CD4-positive, alpha-beta T cell treated with Interleukin-6 for 4 hours (primary cell): Measurements from ENCODE around the gene DECR2.
A peak's percentile ranks its signal among the peaks of the same experiment; 100 is the strongest.
"Not testable (repeated sequence)": the region's sequence is repeated elsewhere in the genome, so short reads cannot be mapped to it uniquely, and the experiment has no call there.

Experiments
- DNase-seq: peaks from one replicate; pipeline ENCODE4 v3.0.0-alpha.2; 2020; ENCODE audit warnings: mixed read lengths

Gene DECR2, protein sequence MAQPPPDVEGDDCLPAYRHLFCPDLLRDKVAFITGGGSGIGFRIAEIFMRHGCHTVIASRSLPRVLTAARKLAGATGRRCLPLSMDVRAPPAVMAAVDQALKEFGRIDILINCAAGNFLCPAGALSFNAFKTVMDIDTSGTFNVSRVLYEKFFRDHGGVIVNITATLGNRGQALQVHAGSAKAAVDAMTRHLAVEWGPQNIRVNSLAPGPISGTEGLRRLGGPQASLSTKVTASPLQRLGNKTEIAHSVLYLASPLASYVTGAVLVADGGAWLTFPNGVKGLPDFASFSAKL

DNA sequence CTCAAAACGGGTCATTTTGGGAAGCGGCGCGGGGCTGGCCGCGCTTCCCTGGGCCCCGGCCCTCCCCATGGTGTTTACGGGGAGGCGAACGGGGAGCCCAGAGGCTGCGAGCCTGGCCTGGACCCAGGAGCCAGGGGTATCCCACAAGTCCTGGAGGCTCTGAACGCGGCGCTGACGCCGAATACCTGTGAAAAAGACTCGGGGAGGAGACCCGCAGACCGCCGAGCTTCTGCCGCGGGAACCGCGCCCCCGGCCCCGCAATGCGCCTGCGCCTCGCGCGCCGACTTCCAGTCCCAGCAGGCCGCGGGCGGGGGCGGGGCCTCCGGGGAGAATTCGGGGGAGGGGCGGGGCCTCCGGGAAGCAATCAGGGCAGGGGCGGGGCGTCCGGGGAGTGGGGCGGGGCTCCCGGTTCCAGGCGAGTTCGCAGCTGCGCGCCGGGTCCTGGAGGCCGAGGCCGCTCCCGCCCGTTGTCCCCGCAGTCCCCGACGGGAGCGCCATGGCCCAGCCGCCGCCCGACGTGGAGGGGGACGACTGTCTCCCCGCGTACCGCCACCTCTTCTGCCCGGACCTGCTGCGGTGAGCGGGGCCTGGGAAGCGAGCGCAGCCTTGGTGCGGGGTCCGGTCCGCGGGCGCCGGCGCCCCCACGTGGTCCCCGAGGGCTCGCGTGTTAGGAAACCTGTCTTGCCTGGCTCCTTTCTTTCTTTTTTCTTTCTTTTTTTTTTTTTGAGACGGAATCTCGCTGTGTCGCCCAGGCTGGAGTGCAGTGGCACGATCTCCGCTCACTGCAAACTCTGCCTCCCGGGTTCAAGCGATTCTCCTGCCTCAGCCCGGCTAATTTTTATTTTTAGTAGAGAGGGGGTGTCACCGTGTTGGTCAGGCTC, at the start of gene DECR2:
Gene DECR2, plus strand, starts transcription at position 418 of the 881 bp plus-strand sequence. Its CDS starts 79 bp downstream, at position 497.
- peak; percentile 99 for DNase-seq

DNA sequence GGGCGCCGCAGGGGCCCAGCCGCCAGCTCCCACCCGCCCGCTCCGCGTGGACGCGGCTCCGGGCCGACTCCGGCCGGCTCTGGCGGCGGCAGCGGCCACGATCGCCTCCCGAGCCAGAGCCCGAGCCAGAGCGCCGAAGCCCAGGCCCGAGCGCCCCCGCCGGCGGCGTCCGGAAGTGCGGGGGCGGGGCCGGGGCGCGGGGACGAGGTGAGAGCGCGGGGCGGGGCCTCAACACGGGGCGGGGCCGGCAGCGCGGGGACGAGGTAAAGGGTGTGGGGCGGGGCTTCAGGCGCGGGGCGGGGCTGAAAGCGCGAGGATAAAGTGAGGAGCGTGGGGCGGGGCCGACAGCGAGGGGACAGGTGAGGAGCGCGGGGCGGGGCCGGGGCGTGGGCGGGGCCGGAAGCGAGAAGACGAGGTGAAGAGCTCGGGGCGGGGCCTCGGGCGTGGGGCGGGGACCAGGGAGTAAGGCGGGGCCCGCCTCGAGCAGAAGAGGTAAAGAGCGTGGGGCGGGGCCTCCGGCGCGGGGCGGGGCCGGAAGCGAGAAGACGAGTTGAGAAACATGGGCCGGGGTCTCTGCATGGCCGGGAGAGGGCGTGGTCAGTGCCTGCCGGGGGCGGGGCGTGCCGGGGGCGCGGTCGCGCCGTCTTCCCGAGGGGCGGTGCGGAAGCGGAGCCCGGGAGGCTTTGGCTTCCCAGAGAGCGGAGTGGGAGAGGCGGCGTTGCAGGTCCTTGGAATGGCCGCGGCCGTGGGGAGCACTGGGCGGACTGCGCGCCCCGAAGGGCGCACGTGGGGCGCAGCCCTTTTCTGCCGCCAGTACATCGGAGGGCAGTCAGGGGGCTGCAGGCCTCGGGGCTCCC, 48.9 kb upstream of the DECR2 start, which contains the start of gene AXIN1:
Gene AXIN1, minus strand, starts transcription at position 177 of the 857 bp plus-strand sequence. CDS start 5,698 bp downstream, outside the sequence.
- peak; percentile 100 for DNase-seq

DNA sequence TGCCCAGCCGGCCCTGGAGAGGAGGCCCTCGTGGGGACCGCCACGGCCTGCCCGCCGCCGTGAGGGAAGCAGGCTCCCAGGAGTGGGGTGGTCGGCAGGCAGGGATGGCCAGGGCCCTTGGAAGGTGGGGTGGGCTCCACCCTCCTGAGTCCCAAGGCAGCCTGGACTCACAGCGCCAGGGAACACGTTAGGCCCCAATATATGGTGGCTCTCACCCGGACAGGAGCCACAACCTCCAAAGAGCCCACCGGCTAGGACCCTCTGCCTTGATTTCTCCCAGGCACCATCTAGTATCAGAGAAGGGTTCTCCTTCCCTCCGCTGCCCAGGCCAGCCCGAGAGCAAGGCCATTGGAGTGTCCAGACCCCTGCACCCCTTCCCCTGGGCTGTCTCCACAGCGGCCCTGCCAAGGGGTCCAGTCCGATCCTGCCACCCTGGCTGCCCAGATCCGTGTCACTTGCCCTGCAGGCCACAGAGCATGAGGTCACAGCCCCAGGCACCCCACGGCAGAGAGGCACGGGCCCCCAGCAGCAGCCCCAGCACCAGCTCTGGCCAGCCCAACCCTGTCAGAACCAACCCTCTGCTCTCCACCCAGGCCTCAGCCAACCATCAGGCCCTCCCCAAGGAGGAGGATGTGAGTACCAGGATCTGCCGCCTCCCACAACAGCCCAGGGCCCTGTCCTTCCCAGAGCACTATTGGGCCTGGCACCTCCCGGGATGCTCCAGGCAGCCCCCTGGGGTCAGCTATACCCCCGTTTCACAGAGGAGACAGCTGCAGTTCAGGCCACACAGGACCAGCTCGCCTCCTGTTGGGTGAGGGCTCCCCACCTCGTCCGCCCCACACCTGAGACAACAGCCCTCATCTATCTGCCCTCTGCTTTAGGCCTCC, 48.0 kb upstream of the DECR2 start:
- no peak for DNase-seq

DNA sequence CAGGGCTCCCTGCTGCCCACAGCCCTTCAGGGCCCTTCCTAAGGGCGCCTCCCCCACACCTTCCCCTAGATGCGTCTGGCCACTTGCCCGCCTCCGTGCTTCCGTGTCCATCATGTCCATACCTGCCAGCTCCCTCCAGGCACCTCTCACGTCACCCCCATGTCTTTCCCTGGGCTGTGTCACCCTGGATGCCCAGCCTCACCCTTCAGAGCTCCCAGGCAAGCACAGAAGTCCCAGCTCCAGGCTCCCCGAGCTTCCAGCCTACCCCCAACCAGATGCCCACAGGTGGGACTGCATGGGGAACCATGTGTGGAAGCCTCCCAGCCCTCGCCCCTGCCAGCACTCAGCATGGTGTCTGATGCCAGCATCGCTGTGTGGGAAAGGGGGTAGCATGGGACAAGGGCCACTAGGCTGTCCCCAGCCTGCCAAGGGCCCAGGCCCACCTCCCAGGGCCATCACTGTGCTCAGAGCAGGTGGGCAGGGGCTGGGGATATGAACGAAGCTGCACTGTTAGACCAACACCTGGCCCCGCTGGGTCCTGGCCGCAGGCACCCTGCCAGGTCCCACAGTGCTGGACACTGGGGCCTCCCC, 47.3 kb upstream of the DECR2 start:
- DNase-seq = no peak

DNA sequence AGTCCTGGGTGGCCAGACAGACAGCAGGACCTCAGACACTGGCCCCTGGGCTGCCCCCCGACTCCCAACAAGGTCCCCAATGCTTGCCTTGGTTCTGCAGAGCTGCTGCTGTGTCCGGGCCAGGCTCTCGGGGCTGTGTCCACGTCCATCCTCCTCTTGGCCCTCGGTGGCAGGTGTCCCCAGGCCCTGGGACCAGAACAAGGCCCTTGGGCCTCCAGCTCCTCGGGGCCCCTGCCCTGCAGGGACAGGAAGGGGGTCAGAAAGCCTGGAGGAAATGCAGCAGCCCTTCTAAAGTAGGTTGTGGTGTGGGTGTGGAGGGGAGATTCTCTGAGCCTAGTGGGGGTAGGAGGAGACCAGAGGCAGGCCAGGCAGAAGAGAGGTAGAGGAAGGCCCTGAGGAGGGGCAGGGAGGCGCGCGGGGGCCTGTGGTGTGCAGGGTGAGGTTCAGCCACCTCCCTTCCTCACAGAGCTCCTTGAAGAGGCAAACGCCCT, 46.7 kb upstream of the DECR2 start:
- peak; percentile 51 for DNase-seq

DNA sequence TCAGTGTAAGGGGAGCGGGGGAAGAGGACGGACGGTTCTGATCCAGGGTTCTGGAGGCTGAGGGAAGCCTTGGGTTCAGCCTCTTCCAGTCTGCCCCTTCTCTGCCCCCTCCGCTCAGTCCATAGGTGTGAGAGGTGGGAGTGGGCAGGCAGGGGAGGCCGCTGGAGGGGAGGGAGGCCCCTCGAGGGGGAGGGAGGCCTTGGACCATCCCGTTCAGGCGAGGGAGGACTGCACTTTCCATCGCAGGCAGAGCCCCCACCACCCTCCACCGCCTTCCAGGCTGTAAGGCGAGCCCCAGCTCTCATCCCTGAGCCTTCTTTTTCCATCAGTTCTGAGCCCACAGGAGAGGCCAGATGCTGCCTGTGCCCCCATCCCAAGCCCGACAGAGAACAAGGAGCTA, 44.9 kb upstream of the DECR2 start:
- DNase-seq = no peak

DNA sequence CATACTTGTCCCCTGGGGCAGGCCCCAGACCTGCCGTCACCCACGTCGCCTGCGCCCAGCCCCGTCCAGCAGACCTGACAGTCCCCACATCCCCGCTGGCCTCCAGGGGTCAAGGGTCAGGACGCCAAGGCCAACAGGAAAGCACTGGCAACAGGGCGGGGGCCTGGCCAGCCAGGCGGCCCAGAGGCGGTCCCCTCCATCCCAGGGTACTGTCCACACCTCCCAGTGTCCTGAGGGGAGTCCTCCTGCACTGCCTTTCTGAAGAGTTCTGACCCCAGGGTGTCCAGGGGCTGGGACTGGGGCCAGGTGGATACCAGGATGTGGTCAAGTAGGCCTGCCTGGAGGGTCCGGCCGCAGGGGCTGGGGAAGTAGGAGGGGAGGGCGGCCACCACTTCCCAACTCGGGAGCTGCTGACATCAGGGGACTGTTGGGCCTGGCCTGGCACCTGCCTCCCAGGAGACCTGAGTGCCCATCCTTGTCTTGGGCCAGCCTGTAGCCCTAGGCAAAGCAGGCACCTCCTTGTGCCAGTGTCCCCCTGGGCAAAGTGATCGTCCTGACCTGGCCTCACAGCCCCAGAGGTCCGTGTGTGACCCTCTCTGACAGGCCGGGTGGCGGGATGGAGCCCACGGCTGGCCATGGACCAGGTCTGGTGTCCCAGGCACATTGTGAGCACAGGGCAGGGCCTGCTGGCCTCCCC, 42.5 kb upstream of the DECR2 start:
- no peak for DNase-seq

DNA sequence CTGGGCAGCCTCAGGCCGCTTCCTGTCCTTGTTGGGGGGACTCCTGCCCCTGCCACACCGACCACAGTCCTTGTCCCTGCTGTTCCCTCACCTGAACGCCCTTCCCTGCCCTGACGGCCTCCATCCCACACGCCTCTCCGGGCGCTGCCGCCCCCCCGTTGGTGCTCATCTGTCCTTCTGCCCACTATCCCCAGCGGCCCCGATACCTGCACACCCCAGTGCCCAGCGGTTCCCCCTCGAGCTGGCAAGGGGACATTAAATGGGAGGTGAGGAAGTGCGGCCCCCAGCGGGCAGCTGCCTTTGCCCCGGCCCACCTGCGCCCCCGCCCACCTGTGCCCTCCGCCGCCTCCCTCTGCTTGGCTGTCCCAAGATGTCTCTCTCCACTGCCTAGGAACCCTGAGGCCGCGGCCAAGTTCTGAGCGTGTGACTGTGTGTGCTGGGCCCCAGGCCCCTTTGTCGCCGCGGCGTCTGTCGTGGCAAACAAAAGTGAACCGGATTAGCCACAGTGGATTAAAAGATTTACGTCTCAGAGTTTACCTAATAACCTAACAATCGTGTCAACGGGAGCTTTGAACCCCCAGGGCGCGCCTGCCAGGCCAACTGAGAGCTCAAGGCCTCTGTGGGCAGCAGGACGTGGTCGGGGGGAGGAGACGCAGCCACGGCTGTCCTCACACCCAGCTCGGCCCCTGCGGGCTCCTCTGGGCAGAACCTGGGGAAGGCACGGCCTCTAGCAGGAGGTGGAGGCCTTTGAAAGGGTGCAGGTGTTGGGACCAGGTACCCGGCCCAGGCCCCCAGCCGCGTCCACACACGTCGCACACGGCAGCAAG, 41.6 kb upstream of the DECR2 start:
- DNase-seq = no peak

DNA sequence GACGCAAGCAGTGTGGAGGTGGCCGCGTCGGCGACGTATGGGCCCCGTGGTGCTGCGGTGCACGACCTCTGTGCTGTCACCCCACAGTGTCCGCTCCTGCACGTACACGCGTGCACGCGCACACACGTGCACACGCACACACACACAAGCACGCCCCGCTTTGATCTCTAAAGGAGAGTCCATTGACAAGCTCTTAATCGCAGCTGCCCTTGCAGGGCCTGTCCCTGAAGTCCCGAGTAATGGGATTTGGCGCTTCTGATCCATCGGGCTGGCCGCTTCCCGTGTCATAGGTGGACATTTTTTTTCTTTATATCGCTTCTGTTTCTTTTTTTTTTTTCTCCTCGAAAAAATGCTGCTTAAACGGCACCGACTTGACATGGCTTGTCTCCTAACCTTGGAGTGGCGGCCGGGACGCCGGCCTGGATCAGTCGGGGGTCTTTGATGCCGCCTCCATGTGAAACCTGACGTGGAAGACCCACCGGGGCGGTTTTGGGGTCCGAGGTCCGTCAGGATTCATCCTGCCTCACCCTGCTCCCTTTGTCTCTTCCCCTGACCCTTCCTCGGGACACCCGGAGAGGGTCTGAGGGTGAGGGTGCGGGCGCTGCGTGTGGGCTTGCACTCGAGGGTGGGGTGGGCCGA, 40.9 kb upstream of the DECR2 start:
- DNase-seq = no peak

DNA sequence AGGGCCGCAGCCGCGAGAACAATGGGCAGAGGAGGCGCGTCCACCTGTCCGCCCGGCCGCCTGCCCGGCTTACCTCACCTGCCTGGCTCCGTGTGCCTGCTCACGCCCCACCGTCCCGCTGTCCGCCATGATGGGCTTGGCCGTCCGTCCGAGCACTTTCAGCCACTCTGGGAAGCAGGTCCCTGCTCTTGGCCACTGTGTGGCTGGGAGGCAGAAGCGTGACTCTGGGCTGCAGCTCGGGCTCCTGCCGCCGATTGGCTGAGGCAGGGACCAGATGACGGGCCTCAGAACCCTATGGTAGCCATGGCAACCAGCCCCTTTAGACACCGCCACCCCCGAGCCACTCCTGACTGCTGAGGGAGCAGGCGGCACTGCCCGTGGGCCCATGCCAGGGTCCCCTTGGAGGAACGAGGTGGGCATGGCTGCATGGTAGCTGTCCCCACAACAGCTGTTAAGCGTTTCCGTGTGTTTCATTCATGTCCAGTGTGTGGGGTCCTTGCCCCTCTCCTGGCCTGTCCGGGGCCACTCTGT, 40.3 kb upstream of the DECR2 start:
- DNase-seq = no peak

DNA sequence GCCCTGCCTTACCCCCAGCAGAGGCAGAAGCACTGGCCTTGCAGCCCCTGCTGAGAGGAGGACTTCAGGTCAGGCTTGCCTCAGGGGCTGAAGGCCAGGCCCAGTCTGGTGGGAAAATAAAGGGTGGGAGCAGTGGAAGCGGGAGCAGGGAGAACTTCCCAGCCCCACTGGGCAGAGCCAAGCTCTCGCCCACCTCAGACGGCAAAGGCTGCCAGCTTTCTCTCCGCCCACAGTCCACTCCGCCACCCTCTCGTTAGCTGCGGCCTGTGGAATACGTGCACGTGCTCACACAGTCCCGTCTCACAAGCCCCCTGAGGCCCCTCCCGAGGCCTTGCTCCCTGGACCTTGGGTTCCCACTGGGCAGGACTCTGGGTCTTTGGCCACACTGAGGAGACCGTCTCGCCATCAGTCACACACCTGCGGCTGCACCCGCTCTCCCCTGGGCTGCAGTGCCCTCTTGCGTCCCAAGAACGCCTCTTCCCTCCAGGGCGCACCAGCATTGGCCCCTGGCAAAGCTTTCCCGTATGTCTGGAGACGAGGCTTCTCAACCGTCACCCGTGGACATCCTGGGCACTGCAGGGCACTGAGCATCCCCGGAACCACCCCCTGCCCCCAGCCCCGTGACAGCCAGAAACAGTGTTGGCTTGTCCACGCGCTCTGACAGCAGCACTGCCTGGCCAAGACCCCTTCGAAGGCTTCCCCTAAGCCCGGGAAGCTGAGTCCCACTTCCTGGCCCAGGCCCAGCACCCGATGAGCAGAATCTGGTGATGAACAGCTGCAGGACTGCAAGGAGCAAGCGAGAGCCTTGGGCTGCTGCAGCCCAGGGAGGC, 39.6 kb upstream of the DECR2 start:
- peak; percentile 82 for DNase-seq

DNA sequence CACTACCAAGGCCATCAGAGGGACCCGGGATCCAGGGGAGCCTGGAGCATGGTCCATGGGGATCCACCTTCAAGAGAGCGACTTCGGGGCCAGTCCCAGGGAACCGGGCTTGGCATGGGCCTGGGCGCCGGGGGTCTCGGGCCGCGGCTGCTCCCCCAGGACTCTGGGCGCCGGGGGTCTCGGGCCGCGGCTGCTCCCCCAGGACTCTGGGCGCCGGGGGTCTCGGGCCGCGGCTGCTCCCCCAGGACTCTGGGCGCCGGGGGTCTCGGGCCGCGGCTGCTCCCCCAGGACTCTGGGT, 39.0 kb upstream of the DECR2 start:
- not testable (repeated sequence) for DNase-seq

DNA sequence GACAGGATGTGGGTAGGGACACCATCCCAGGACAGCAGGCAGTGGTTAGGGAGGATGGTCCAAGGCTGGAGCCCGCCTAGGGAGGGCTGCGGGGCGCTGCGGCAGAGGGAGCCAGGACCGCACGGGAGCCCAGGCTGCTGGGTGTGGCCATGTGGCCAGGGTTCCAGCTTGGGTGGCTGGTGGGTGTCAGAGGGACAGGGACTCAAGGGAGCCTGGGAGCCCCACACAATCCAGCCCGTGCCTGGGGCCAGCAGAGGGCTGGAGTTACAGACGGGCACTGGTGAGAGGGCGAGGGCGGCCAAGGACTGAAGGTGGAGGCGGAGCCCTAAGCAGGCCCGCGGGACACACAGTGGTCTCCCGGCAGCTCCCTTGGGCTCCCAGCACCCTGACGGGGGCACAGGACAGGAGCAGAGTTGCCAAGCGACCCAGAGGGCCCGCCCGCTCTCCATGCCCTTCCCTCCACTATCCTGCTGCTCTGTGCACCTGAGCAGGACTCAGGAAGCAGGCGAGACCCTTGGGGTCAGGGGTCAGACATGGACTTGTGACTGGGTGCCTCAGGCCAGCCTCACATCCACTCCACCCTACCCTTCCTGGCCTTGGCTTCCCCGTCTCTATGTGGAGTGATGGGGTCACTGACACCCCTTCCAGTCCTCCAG, 38.4 kb upstream of the DECR2 start:
- DNase-seq = no peak

DNA sequence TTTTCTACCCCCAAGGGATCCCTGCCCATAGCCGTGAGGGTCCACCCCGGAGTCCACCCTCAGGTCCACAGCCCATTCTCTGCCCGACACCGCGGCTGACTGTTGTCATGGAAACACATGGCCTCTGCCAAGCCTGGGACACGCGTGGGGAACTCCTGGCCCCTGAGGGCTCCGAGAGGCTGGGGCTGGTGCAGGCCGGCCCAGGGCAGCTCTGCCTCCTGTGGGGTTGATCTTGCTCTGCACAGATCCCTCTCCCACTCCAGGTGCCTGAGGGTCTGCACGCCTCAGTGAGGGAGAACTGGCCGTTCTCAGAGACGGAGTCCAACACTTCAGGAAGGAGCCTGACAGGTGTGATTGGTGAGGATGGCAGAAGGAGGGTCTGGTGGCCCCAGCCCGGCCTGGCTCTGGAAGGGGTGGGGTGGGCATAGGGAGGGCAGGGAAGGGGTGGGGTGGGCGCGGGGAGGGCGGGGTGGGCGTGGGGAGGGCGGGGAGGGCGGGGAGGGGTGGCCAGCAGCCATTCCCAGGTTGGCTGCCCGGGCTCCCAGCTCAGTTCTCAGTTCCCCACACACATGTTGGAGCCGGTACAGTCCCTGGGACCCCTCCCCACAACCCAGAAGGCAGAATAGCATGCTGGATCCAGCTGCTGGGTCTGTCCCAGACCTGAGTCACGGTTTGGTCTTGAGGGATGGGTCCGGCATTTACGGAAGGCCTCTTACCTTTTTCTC, 37.8 kb upstream of the DECR2 start:
- no peak for DNase-seq

DNA sequence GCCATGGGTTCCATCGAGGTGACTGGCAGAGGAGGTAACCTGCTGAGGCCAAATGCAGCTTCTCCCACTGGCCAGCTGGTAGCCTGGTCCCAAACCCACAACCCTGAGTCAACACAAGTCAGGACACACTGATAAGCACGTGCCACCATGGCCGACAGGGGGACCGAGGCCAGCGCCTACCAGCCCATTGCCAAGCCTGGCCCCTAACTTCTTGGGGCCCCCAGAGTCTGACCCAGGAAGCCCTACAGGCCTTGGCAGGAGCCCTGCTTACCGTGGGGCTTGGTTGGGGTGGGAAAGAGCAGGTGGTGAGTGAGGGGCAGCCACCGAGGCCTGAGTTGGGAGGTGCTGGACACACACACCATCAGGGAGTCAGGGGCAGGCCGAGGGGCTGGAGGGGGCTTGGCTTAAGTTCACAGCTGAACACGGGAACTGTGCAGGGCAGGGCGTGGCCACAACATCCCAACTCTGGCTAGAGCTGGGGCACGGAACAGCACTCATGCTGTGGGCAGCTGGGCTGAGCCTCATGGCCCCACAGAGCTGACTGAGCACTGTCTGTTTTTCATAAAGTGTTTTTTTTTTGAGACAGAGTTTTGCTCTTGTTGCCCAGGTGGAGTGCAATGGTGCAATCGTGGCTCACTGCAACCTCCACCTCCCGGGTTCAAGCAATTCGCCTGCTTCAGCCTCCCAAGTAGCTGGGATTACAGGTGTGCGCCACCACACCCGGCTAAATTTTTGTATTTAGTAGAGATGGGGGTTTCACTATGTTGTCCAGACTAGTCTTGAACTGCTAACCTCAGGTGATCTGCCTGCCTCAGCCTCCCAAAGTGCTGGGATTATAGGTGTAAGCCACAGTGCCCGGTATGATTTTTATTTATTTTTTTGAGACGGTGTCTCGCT, 36.8 kb upstream of the DECR2 start:
- no peak for DNase-seq

DNA sequence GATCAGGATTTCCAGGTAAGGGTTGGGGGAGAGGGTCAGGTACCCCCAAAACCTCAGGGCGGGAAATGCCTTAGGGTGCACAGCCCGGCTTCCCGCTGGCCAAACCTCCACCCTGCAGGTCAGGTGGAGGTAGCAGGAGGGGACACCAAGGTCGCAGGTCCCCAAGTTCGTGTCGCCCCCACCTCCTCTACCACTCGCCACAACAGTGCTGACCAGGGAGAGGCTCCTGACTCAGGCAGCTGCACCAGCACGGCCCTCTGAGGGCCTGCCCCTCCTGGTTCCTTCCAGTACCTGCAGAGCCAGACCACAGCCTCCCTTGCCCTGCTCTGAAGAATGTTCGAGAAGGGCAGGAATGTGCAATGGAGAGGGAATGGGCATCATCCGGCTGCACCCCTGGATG, 35.2 kb upstream of the DECR2 start:
- DNase-seq = no peak
